ENCODE results near the gene DIP2B.

DIP2B gene

GRCh38 chr12:50778663-50779590 lies 274.1 kb downstream of the DIP2B start:
- no peak for DNase-seq

GRCh38 chr12:50780013-50780412 lies 275.2 kb downstream of the DIP2B start:
- DNase-seq: no peak

DNA sequence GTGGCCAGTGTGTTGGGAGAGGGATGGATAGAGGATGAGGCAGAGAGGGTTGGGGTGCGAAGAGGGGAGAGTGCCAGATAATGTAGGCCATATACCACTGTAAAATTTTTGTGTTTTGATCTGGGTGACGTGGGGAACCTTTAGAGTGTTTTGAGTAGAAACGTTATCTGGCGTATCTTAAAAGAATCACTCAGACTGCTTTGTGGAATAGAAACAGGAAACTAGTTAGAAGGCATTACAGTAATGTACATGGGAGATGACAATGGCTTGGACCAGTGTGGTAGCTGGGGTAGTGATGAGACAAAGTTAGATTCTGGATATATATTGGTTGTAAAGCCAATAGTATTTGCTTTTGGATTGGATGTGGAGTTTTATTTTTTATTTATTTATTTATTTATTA lies 279.7 kb downstream of the DIP2B start:
- DNase-seq: no peak

GRCh38 chr12:50785406-50786001 lies 280.7 kb downstream of the DIP2B start:
- DNase-seq: no peak

DNA sequence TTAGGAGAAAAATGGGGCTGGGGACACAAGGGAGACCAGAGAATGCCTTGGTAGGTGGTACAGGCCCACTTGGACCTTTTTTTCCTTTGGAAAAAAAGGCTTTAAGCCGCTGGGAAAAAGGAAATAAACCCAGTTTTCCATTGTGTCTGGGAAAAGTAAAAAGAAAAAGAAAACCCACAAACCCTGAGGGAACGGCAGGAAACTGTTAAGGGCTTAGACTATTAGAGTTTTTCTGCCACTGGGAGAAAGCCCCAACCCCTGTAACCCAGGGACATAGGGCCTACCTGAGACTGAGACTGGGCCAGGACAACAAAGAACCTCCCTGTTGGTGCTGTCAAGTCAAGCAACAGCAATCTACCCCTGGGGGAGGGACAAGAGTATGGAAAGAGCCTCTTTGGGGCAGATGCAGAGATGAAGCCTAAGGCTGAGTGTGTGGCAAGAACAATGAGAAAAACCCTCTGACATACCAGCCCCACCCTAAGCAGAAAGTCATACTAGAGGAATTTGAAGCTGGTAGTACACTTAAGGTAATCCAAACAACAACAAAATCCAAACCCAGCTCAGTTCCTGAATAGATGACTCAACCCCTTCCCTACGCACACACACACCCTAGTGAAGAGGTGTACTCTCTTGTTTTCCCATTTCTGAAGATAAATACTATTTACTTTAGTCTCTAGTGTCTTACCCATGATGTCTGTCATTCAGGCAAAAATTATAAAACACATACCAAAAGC lies 281.9 kb downstream of the DIP2B start:
- peak; percentile 2 for DNase-seq

- no peak for DNase-seq
Measured at GRCh38 chr12:50787618-50788017, 282.8 kb downstream of the DIP2B start.

DNA sequence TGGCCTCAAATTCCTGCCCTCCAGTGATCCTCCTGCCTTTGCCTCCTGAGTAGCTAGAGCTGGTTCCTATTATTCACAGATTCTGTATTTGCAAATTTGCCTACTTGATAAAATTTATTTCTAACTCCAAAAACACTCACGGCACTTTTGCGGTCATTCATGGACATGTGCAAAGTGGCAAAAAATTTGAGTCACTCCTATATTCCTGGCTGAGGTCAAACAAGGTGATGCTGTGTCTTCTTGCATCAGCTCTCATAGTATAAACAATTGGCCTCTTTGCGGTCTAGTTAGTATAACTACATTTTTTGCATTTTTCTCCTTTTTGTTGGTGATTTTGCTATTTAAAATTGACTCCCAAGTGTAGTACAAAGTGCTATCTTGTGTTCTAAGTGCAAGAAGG lies 283.8 kb downstream of the DIP2B start:
- DNase-seq: peak; percentile 8

DNA sequence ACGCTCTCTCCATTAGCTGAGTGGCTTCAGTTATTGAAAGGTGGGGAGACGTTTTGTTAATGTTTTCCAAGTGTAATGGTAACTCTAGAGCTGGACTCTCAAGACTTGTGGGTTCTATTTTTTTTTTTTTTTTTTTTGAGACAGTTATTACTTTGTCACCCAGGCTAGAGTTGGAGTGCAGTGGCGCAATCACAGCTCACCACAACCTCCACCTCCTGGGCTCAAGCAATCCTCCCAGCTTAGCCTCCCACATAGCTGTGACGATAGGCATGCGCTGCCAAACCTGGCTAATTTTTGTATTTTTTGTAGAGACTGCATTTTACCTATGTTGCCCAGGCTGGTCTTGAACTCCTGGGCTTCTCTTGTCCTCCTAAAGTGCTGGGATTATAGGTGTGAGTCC lies 285.3 kb downstream of the DIP2B start:
- no peak for DNase-seq

Data from eye (tissue), 1 donor.